Thyroid gland (tissue), 4 donors: ENCODE data around the gene PPM1E.

Source experiments
- POLR2A ChIP-seq, 2 donors: fragments of 450-650 bp; IDR thresholded peaks; one replicate each; pipeline ENCODE4 v1.6.1; 2017; ENCODE audit warnings: antibody characterized with exemption in 2 of 2, mild to moderate bottlenecking in 2 of 2, moderate library complexity in 1 of 2
- TF ChIP-seq, protein P1 (sequence below), 6 experiments: fragments of 200-600 bp in 3 of 6; fragments of 450-650 bp in 3 of 6; sonication (generic) in 3 of 6; IDR thresholded peaks; one replicate each; pipeline ENCODE4 v1.5.1; 2016 to 2019; ENCODE audit warnings: antibody characterized with exemption in 6 of 6, mild to moderate bottlenecking in 2 of 6, inconsistent platforms in 1 of 6, moderate library complexity in 1 of 6

DNA sequence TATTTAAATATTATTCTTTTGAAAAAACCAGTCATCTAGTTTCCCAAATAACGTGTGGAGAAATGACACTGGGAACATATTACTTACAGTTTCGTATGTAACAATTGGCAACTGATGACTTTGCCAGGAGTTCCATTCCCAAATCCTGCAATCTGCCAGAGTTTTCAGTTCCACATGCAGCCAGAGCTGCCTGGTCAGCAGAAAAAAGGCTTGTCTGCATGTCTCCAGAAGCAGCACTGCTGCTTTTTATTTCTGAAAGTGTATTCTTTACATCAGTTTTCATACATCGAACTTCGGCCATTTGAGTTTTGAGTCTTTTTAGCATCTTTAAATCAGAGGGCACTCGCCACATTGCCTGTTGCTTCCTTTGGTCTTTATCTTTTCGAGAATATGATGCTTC, 272.7 kb downstream of the PPM1E start:
- TF ChIP-seq, protein P1, sequence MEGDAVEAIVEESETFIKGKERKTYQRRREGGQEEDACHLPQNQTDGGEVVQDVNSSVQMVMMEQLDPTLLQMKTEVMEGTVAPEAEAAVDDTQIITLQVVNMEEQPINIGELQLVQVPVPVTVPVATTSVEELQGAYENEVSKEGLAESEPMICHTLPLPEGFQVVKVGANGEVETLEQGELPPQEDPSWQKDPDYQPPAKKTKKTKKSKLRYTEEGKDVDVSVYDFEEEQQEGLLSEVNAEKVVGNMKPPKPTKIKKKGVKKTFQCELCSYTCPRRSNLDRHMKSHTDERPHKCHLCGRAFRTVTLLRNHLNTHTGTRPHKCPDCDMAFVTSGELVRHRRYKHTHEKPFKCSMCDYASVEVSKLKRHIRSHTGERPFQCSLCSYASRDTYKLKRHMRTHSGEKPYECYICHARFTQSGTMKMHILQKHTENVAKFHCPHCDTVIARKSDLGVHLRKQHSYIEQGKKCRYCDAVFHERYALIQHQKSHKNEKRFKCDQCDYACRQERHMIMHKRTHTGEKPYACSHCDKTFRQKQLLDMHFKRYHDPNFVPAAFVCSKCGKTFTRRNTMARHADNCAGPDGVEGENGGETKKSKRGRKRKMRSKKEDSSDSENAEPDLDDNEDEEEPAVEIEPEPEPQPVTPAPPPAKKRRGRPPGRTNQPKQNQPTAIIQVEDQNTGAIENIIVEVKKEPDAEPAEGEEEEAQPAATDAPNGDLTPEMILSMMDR (IDR thresholded peaks at IDR 0.05) = no peak
- no peak for TF ChIP-seq POLR2A (IDR thresholded peaks at IDR 0.05)
